ENCODE measurements around the gene C2CD4B. TPM values are rescaled to one million over a fixed set of nuclear protein-coding genes. Genes with fewer than 3 reads are reported as not detected.

C2CD4B gene
- total RNA-seq, 6 donors from 2014 or later: 0.67 to 16.8 (median 3.1) TPM

DNA sequence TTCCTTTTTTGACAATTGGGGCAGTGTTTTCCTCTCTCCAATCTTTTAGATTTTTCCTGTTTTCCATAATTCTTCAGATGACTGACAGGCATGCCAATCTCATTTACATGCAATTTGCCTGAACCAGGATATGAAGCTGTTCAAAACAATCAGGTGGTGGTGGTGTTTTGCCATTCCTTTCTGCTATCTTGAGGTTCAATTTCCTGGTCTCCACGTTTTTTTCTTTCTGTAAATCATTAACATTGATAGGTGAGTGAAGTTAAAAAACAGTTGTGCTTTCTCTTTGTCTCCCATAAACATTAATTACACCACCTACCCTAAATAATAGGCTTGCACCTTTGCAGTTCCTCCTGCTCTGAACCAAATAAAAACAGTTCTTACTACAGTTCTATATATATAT is 49.2 kb downstream of the C2CD4B start:
- H3K36me3 ChIP-seq: no peaks in the 10 kb centered on the region
- no peak for DNase-seq
- WGBS, 2 donors: 11 to 31% methylated on average over 1 of the region's 1 CpG
- TF ChIP-seq, protein P1, sequence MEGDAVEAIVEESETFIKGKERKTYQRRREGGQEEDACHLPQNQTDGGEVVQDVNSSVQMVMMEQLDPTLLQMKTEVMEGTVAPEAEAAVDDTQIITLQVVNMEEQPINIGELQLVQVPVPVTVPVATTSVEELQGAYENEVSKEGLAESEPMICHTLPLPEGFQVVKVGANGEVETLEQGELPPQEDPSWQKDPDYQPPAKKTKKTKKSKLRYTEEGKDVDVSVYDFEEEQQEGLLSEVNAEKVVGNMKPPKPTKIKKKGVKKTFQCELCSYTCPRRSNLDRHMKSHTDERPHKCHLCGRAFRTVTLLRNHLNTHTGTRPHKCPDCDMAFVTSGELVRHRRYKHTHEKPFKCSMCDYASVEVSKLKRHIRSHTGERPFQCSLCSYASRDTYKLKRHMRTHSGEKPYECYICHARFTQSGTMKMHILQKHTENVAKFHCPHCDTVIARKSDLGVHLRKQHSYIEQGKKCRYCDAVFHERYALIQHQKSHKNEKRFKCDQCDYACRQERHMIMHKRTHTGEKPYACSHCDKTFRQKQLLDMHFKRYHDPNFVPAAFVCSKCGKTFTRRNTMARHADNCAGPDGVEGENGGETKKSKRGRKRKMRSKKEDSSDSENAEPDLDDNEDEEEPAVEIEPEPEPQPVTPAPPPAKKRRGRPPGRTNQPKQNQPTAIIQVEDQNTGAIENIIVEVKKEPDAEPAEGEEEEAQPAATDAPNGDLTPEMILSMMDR (IDR thresholded peaks at IDR 0.05): no peak
- TF ChIP-seq POLR2AphosphoS5 (IDR thresholded peaks at IDR 0.05) (no peak), EP300 (IDR thresholded peaks at IDR 0.05) (no peak), POLR2A (IDR thresholded peaks at IDR 0.05) (no peak)
- peaks cover 3 to 17% (median 13%) of the 10 kb centered on the region in 4 donors for H3K4me1 ChIP-seq
- H3K27me3 ChIP-seq: no peaks in the 10 kb centered on the region
- no peak for ATAC-seq (ENCODE audit: low FRiP score in 2 of 2)
- no peak overlapping the region for H3K27ac ChIP-seq
- H3K9me3 ChIP-seq: no peaks in the 10 kb centered on the region
- no peak overlapping the region for H3K4me3 ChIP-seq

Other genes with a start within 250 kb of the C2CD4B start
- 100 to 1,000 TPM in 3 of 6 donors, 10 to 100 TPM in 3; 73.7 to 180 (median 97.4) TPM for gene VPS13C, start 104.8 kb downstream of the C2CD4B start, total RNA-seq
- gene C2CD4A, start 98.3 kb downstream of the C2CD4B start, total RNA-seq: under 1 TPM in 3 of 6 donors, not detected in 3; 0.15 to 0.33 (median 0.24) TPM
- 10 to 100 TPM in 4 of 6 donors, 1 to 10 TPM in 2; 5.1 to 17.8 (median 10.9) TPM for gene TLN2, start 225.3 kb upstream of the C2CD4B start, total RNA-seq